HL-60 (cell line): ENCODE results near the gene PPM1H.

Source experiments
- DNase-seq, 2 experiments: peaks; one replicate each; pipeline ENCODE4 v3.0.0-alpha.2; 2010 to 2020; ENCODE audit warnings: low read depth in 1 of 2, low spot score in 1 of 2
- H3K27ac ChIP-seq: fragments of 250-450 bp; sonication (Bioruptor Pico); replicated peaks from 2 replicates; pipeline ENCODE4 v1.5.1; 2020; ENCODE audit warnings: mild to moderate bottlenecking, moderate library complexity
- H3K27me3 ChIP-seq: fragments of 250-450 bp; sonication (Bioruptor Pico); 2 replicates; pipeline ENCODE4 v1.5.1; 2021; ENCODE audit warnings: mild to moderate bottlenecking, moderate library complexity; ENCODE audit not compliant: insufficient read depth, poor library complexity, severe bottlenecking
- H3K4me3 ChIP-seq: replicated peaks from 2 replicates; pipeline ENCODE4 v1.5.1; 2011; ENCODE audit warnings: mild to moderate bottlenecking, control low read depth, low read length; ENCODE audit not compliant: insufficient read depth
- CTCF ChIP-seq: IDR thresholded peaks from one replicate; pipeline ENCODE4 v1.5.1; 2011; ENCODE audit warnings: low read length, control low read depth, inconsistent platforms; ENCODE audit not compliant: insufficient read depth
- GABPA ChIP-seq: IDR thresholded peaks from 2 replicates; pipeline ENCODE4 v1.6.1; 2012; ENCODE audit warnings: low read depth
- POLR2AphosphoS5 ChIP-seq: IDR thresholded peaks from 2 replicates; pipeline ENCODE4 v1.6.1; 2012; ENCODE audit warnings: low read depth
- SPI1 ChIP-seq: IDR thresholded peaks from 2 replicates; pipeline ENCODE4 v1.6.1; 2012; ENCODE audit warnings: low read depth, mild to moderate bottlenecking, borderline replicate concordance
- TF ChIP-seq, protein P1 (sequence below): IDR thresholded peaks from 2 replicates; pipeline ENCODE4 v1.6.1; 2012; ENCODE audit warnings: low read depth; ENCODE audit not compliant: insufficient replicate concordance

The PPM1H gene

DNA sequence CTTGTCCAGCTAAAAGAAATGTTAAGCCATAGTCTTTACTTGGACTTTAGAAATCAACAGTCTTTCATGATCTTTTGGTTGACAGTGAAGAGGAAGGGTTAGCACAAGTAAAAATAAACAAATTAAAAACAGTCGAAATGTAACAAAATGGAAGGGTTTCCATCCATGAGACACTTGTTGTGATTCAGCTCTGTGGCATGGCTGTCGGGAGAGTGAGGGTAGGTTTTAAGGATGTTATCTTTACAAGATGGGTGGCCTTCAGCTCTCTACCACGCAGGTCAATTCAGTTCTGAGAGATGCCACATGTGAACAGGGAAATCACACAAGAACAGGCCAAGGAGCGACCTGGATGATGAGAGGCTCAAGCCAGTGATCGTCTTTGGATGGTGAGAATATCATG lies 180.2 kb downstream of the PPM1H start:
- TF ChIP-seq, protein P1, sequence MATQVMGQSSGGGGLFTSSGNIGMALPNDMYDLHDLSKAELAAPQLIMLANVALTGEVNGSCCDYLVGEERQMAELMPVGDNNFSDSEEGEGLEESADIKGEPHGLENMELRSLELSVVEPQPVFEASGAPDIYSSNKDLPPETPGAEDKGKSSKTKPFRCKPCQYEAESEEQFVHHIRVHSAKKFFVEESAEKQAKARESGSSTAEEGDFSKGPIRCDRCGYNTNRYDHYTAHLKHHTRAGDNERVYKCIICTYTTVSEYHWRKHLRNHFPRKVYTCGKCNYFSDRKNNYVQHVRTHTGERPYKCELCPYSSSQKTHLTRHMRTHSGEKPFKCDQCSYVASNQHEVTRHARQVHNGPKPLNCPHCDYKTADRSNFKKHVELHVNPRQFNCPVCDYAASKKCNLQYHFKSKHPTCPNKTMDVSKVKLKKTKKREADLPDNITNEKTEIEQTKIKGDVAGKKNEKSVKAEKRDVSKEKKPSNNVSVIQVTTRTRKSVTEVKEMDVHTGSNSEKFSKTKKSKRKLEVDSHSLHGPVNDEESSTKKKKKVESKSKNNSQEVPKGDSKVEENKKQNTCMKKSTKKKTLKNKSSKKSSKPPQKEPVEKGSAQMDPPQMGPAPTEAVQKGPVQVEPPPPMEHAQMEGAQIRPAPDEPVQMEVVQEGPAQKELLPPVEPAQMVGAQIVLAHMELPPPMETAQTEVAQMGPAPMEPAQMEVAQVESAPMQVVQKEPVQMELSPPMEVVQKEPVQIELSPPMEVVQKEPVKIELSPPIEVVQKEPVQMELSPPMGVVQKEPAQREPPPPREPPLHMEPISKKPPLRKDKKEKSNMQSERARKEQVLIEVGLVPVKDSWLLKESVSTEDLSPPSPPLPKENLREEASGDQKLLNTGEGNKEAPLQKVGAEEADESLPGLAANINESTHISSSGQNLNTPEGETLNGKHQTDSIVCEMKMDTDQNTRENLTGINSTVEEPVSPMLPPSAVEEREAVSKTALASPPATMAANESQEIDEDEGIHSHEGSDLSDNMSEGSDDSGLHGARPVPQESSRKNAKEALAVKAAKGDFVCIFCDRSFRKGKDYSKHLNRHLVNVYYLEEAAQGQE, result no peak
- TF ChIP-seq GABPA, result no peak
- no peak for DNase-seq
- H3K27me3 ChIP-seq, result no peaks in the 10 kb centered on the region
- H3K4me3 ChIP-seq, result no peak overlapping the region
- no peak overlapping the region for H3K27ac ChIP-seq

DNA sequence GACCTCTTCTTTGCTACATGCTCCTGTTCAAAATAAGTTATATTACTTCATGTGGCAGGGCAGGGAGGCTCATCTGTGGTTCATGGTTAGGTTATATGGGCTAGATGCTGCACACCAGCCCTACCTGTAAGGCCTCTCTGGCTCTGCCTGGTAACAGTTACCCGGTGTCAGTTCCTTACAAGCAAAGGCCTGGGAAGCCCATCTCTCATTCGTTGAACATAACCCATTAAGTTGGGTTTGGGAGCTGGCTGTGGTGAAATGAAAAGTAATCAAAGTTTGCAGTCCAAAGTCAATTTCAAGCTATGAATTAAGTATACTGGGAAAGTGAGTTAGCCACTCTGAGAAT lies 183.2 kb downstream of the PPM1H start:
- H3K27ac ChIP-seq, result no peak overlapping the region
- no peaks in the 10 kb centered on the region for H3K27me3 ChIP-seq
- no peak for TF ChIP-seq GABPA
- TF ChIP-seq, protein P1, result no peak
- no peak for TF ChIP-seq CTCF
- no peak for DNase-seq
- H3K4me3 ChIP-seq, result no peak overlapping the region

GRCh38 chr12:62750941-62751809 lies 183.8 kb downstream of the PPM1H start:
- Histone ChIP-seq H3K27me3 (no peaks in the 10 kb centered on the region), H3K27ac (no peak overlapping the region), H3K4me3 (no peak overlapping the region)
- no peak for DNase-seq
- TF ChIP-seq POLR2AphosphoS5, result no peak
- no peak for TF ChIP-seq SPI1
- no peak for TF ChIP-seq GABPA
- TF ChIP-seq CTCF, result no peak
- TF ChIP-seq, protein P1, result no peak
